A549 (cell line): ENCODE measurements around the gene TLDC2. TPM values are rescaled to one million over a fixed set of nuclear protein-coding genes. Genes with fewer than 3 reads are reported as not detected.

Experiments
- ATAC-seq, 2 experiments: fragments of 200-7000 bp in 1 of 2; fragments of >200 bp in 1 of 2; cut with Nextera tagmentation in 1 of 2; cut with Tn5 transposase in 1 of 2; 3 replicates each; pipeline versions ENCODE4 v1.8.0 to v1.9.1; 2018 to 2020; ENCODE audit warnings: mild to moderate bottlenecking in 1 of 2, moderate library complexity in 1 of 2
- CTCF ChIA-PET: fragments of 300-600 bp; sonication (Branson Sonifier 250); formaldehyde crosslinking; extraction: SDS; loops from one replicate; lab custom pipeline; 2021; ENCODE audit warnings: antibody characterized with exemption, inconsistent platforms; lab: Yijun Ruan, JAX
- POLR2A ChIA-PET: fragments of 350-600 bp; formaldehyde crosslinking; extraction: SDS; loops from one replicate; lab custom pipeline; 2021; ENCODE audit warnings: antibody characterized with exemption, inconsistent platforms; lab: Yijun Ruan, JAX
- DNase-seq, 2 experiments: peaks; one replicate each; pipeline versions ENCODE4 v3.0.0 to v3.0.0-alpha.2; 2011 to 2016; ENCODE audit warnings: low read depth in 1 of 2, low spot score in 1 of 2
- FAIRE-seq: peaks from 2 replicates; lab custom pipeline; 2011; peaks lifted over from hg19 to GRCh38; lab: Jason Lieb, UNC
- H3K27ac ChIP-seq, 2 experiments: fragments of >200 bp; sonication (Bioruptor Twin); formaldehyde crosslinking; 3 replicates each; pipeline ENCODE4 v1.5.1; 2016 to 2017
- H3K4me1 ChIP-seq: fragments of >200 bp; sonication (Bioruptor Twin); formaldehyde crosslinking; 3 replicates; pipeline ENCODE4 v1.6.1; 2016
- H3K4me2 ChIP-seq: fragments of >200 bp; sonication (Bioruptor Twin); formaldehyde crosslinking; 3 replicates; pipeline ENCODE4 v1.6.1; 2016
- H3K4me3 ChIP-seq: fragments of >200 bp; sonication (Bioruptor Twin); formaldehyde crosslinking; 3 replicates; pipeline ENCODE4 v1.5.1; 2016
- H3K9me3 ChIP-seq: fragments of >200 bp; sonication (Bioruptor Twin); formaldehyde crosslinking; 3 replicates; pipeline ENCODE4 v1.6.1; 2016
- ATOH8 ChIP-seq: fragments of 250-450 bp; sonication (Bioruptor Pico); IDR thresholded peaks from 2 replicates; pipeline ENCODE4 v1.5.0; 2020; ENCODE audit warnings: low read depth, mild to moderate bottlenecking, moderate library complexity
- BHLHE40 ChIP-seq: IDR thresholded peaks from 2 replicates; pipeline ENCODE4 v1.6.1; 2012; ENCODE audit warnings: low read depth, low read length, inconsistent platforms
- CBX2 ChIP-seq: fragments of 200-600 bp; sonication (generic); IDR thresholded peaks from 2 replicates; pipeline ENCODE4 v1.6.1; 2016; ENCODE audit warnings: low read depth, mild to moderate bottlenecking, borderline replicate concordance
- CHD2 ChIP-seq: fragments of 150-350 bp; IDR thresholded peaks from 2 replicates; pipeline ENCODE4 v1.6.1; 2014; ENCODE audit warnings: low read length; ENCODE audit not compliant: partially characterized antibody
- EHF ChIP-seq: fragments of 250-450 bp; sonication (Bioruptor Pico); IDR thresholded peaks from 2 replicates; pipeline ENCODE4 v1.5.0; 2020; ENCODE audit warnings: mild to moderate bottlenecking
- EHMT2 ChIP-seq: fragments of 200-600 bp; sonication (generic); IDR thresholded peaks from 2 replicates; pipeline ENCODE4 v1.6.1; 2016; ENCODE audit warnings: antibody characterized with exemption, low read depth, mild to moderate bottlenecking, moderate library complexity
- ELK1 ChIP-seq: fragments of 150-350 bp; IDR thresholded peaks from 2 replicates; pipeline ENCODE4 v1.6.1; 2014; ENCODE audit warnings: low read depth, mild to moderate bottlenecking, low read length
- ESRRA ChIP-seq: fragments of 150-350 bp; IDR thresholded peaks from 2 replicates; pipeline ENCODE4 v1.6.1; 2014; ENCODE audit warnings: mild to moderate bottlenecking, low read length, borderline replicate concordance
- FOSL2 ChIP-seq, 2 experiments: fragments of 450-650 bp in 1 of 2; fragments of >200 bp in 1 of 2; sonication (Bioruptor Twin) in 1 of 2; formaldehyde crosslinking; IDR thresholded peaks; 2 replicates each; pipeline versions ENCODE4 v1.5.0 to v1.6.1; 2016 to 2020; ENCODE audit warnings: mild to moderate bottlenecking in 1 of 2, moderate library complexity in 1 of 2
- HOXA7 ChIP-seq: fragments of 250-450 bp; sonication (Bioruptor Pico); IDR thresholded peaks from 2 replicates; pipeline ENCODE4 v1.5.0; 2020; ENCODE audit warnings: mild to moderate bottlenecking, moderate library complexity
- HOXB5 ChIP-seq: fragments of 250-450 bp; sonication (Bioruptor Pico); IDR thresholded peaks from 2 replicates; pipeline ENCODE4 v1.5.0; 2020; ENCODE audit warnings: mild to moderate bottlenecking, moderate library complexity
- JUN ChIP-seq, 2 experiments: fragments of >200 bp; sonication (Bioruptor Twin); formaldehyde crosslinking; IDR thresholded peaks; 2 replicates in 1 of 2; 3 replicates in 1 of 2; pipeline ENCODE4 v1.6.1; 2016 to 2017
- KDM5A ChIP-seq: fragments of 200-600 bp; sonication (generic); IDR thresholded peaks from 2 replicates; pipeline ENCODE4 v1.6.1; 2016; ENCODE audit warnings: antibody characterized with exemption, mild to moderate bottlenecking
- MYC ChIP-seq: IDR thresholded peaks from 2 replicates; pipeline ENCODE4 v1.6.1; 2012; ENCODE audit warnings: mild to moderate bottlenecking, inconsistent platforms, low read length, improper control_type of control experiment, borderline replicate concordance
- NFE2L2 ChIP-seq: fragments of 150-350 bp; conservative IDR thresholded peaks from 2 replicates; pipeline ENCODE4 v1.6.1; 2014; ENCODE audit warnings: low read length
- NPAS2 ChIP-seq: fragments of 250-450 bp; sonication (Bioruptor Pico); IDR thresholded peaks from 2 replicates; pipeline ENCODE4 v1.8.0; 2022; ENCODE audit warnings: mild to moderate bottlenecking, moderate library complexity, borderline replicate concordance
- NR3C1 ChIP-seq: fragments of >200 bp; sonication (Bioruptor Twin); formaldehyde crosslinking; IDR thresholded peaks from 3 replicates; pipeline ENCODE4 v1.6.1; 2017
- PBX3 ChIP-seq: IDR thresholded peaks from 2 replicates; pipeline ENCODE4 v1.6.1; 2012
- PHF8 ChIP-seq: fragments of 200-600 bp; sonication (generic); IDR thresholded peaks from 2 replicates; pipeline ENCODE4 v1.6.1; 2016; ENCODE audit warnings: low read depth, mild to moderate bottlenecking, antibody characterized with exemption, moderate library complexity, borderline replicate concordance
- RARB ChIP-seq: fragments of 250-450 bp; sonication (Bioruptor Pico); IDR thresholded peaks from 2 replicates; pipeline ENCODE4 v1.8.0; 2021; ENCODE audit warnings: mild to moderate bottlenecking, moderate library complexity
- RCOR1 ChIP-seq: fragments of 150-350 bp; IDR thresholded peaks from 2 replicates; pipeline ENCODE4 v1.6.1; 2014; ENCODE audit warnings: antibody characterized with exemption, low read length, low read depth
- REST ChIP-seq: fragments of 200-600 bp; sonication (generic); IDR thresholded peaks from 2 replicates; pipeline ENCODE4 v1.6.1; 2016; ENCODE audit warnings: antibody characterized with exemption, mild to moderate bottlenecking, moderate library complexity
- RFX5 ChIP-seq: fragments of 450-650 bp; IDR thresholded peaks from 2 replicates; pipeline ENCODE4 v1.7.1; 2014; ENCODE audit warnings: antibody characterized with exemption, mild to moderate bottlenecking, moderate library complexity
- SREBF2 ChIP-seq: fragments of 450-650 bp; IDR thresholded peaks from 2 replicates; pipeline ENCODE4 v1.6.1; 2014; ENCODE audit warnings: mild to moderate bottlenecking, moderate library complexity
- TFCP2L1 ChIP-seq: fragments of 250-450 bp; sonication (Bioruptor Pico); IDR thresholded peaks from 2 replicates; pipeline ENCODE4 v1.5.0; 2021; ENCODE audit warnings: mild to moderate bottlenecking
- TP53 ChIP-seq: fragments of 250-450 bp; sonication (Bioruptor Pico); IDR thresholded peaks from 2 replicates; pipeline ENCODE4 v1.5.0; 2021; ENCODE audit warnings: mild to moderate bottlenecking, moderate library complexity
- ZC3H11A ChIP-seq: fragments of 450-650 bp; IDR thresholded peaks from 2 replicates; pipeline ENCODE4 v1.6.1; 2014; ENCODE audit warnings: antibody characterized with exemption, mild to moderate bottlenecking
- ZNF302 ChIP-seq: fragments of 250-450 bp; sonication (Bioruptor Pico); IDR thresholded peaks from 2 replicates; pipeline ENCODE4 v1.9.0; 2021; ENCODE audit warnings: inconsistent platforms, mild to moderate bottlenecking, moderate library complexity
- ZSCAN20 ChIP-seq: fragments of 250-450 bp; sonication (Bioruptor Pico); IDR thresholded peaks from 2 replicates; pipeline ENCODE4 v1.8.0; 2022; ENCODE audit warnings: mild to moderate bottlenecking, moderate library complexity
- WGBS: methylation state at CpG from one replicate; pipeline ENCODE4 v1.1.6; 2017; ENCODE audit errors: missing lambda C conversion rate; 5-methylcytosine and 5-hydroxymethylcytosine counted together
- polyA plus RNA-seq, 4 experiments: library from polyadenylated mRNA; depleted of rRNA in 3 of 4; stranded (reverse); fragments of >200 nt; fragmentation: RNase III in 1 of 4; extraction: RNeasy Plus Mini Kit Qiagen cat#74134 plus additional on column Dnase treatment in 1 of 4; gene quantifications; 2 replicates in 3 of 4; 3 replicates in 1 of 4; pipeline ENCODE4 v1.2.3, GENCODE V29; 2011 to 2017

TLDC2 gene
- polyA plus RNA-seq, 2 of the 4 experiments (the other 2 are of a cell fraction) = 0.17 TPM; not detected in 1

- WGBS = 92% methylated on average over 9 of the region's 11 CpGs
- CTCF ChIA-PET = interaction anchor here (0.8 to 11.5 kb wide), 7 partner anchors 10 to 88 kb away, joined by 3 to 96 read pairs (median 5); partner anchors contain the start of gene DSN1
- TF ChIP-seq NFE2L2 (no peak), NR3C1 (no peak), NPAS2 (CRISPR knock-in tag) (no peak), ZSCAN20 (CRISPR knock-in tag) (no peak), MYC (no peak), FOSL2 (IDR thresholded peaks at IDR 0.05) (no peak), FOSL2 (CRISPR knock-in tag; IDR thresholded peaks at IDR 0.05) (no peak), PBX3 (no peak), KDM5A (no peak), CHD2 (no peak), EHMT2 (no peak), HOXB5 (CRISPR knock-in tag) (no peak), ELK1 (no peak), TFCP2L1 (CRISPR knock-in tag) (no peak), SREBF2 (no peak)
- H3K4me1 ChIP-seq = peaks cover 22% of the 10 kb centered on the region
- H3K4me3 ChIP-seq = no peak overlapping the region
- POLR2A ChIA-PET = no interaction called here
- peak overlapping the region in 1 of 2 experiments; percentile 37; a peak in 1 of 6 replicates for H3K27ac ChIP-seq
- no peak for FAIRE-seq
- no peak for DNase-seq
- H3K4me2 ChIP-seq = no peak overlapping the region
- H3K9me3 ChIP-seq = no peaks in the 10 kb centered on the region
- ATAC-seq = peak in 1 of 2 experiments; percentile 12; a peak in 1 of 6 replicates
Measured at GRCh38 chr20:36830791-36831691, 44.9 kb upstream of the TLDC2 start.

- Histone ChIP-seq H3K4me2 (no peak overlapping the region), H3K27ac (peak overlapping the region in 1 of 2 experiments; percentile 30; a peak in 1 of 6 replicates), H3K4me1 (peaks cover 34% of the 10 kb centered on the region), H3K9me3 (no peaks in the 10 kb centered on the region), H3K4me3 (no peak overlapping the region)
- no peak for FAIRE-seq
- no peak for ATAC-seq
- TF ChIP-seq RCOR1 (no peak), HOXA7 (CRISPR knock-in tag) (no peak), EHF (CRISPR knock-in tag) (no peak), KDM5A (no peak), RARB (CRISPR knock-in tag) (no peak), ZNF302 (CRISPR knock-in tag) (no peak), PHF8 (no peak), ZC3H11A (no peak), REST (no peak), ATOH8 (no peak), JUN (IDR thresholded peaks at IDR 0.05) (no peak), CBX2 (no peak), TP53 (CRISPR knock-in tag) (no peak), BHLHE40 (no peak), RFX5 (no peak), MYC (no peak), NR3C1 (no peak), ESRRA (no peak), ZSCAN20 (CRISPR knock-in tag) (no peak), HOXB5 (CRISPR knock-in tag) (no peak)
- ChIA-PET CTCF (interaction anchor here (0.9 to 11.5 kb wide), 7 partner anchors 8 to 227 kb away, joined by 3 to 96 read pairs (median 4); partner anchors contain the start of genes DSN1 and RAB5IF), POLR2A (interaction anchor here (0.7 kb wide), 1 partner anchor 12 kb away, joined by 3 read pairs; no protein-coding TSS in a partner anchor)
- 94% methylated on average over 7 of the region's 7 CpGs for WGBS
- DNase-seq = no peak
Measured at GRCh38 chr20:36832791-36833190, 43.1 kb upstream of the TLDC2 start.
